Astrocyte of the cerebellum (primary cell): ENCODE results near the gene PIGN.
"Not testable (repeated sequence)": the region's sequence is repeated elsewhere in the genome, so short reads cannot be mapped to it uniquely, and the experiment has no call there.

Experiments
- DNase-seq: peaks from one replicate; pipeline ENCODE4 v3.0.0-alpha.2; 2011; ENCODE audit warnings: low read depth
- H3K4me3 ChIP-seq: 2 replicates; pipeline ENCODE4 v1.5.1; 2011; ENCODE audit warnings: mild to moderate bottlenecking, low read depth, low read length, moderate library complexity
- in situ Hi-C: cut with HindIII; loops from 2 replicates; pipeline ENCODE4 v1.10.0; 2017; ENCODE audit warnings: low sequenced_read_pairs
- TF ChIP-seq, protein P1 (sequence below): IDR thresholded peaks from 2 replicates; pipeline ENCODE4 v1.5.1; 2012; ENCODE audit warnings: low read length, low read depth, moderate library complexity, mild to moderate bottlenecking; ENCODE audit errors: missing control alignments

Gene PIGN

GRCh38 chr18:62175521-62175920 lies 11.3 kb downstream of the PIGN start:
- H3K4me3 ChIP-seq: no peak overlapping the region
- TF ChIP-seq, protein P1, sequence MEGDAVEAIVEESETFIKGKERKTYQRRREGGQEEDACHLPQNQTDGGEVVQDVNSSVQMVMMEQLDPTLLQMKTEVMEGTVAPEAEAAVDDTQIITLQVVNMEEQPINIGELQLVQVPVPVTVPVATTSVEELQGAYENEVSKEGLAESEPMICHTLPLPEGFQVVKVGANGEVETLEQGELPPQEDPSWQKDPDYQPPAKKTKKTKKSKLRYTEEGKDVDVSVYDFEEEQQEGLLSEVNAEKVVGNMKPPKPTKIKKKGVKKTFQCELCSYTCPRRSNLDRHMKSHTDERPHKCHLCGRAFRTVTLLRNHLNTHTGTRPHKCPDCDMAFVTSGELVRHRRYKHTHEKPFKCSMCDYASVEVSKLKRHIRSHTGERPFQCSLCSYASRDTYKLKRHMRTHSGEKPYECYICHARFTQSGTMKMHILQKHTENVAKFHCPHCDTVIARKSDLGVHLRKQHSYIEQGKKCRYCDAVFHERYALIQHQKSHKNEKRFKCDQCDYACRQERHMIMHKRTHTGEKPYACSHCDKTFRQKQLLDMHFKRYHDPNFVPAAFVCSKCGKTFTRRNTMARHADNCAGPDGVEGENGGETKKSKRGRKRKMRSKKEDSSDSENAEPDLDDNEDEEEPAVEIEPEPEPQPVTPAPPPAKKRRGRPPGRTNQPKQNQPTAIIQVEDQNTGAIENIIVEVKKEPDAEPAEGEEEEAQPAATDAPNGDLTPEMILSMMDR: no peak
- in situ Hi-C loops: loop anchor here (5.0 to 25.0 kb wide), 3 partner anchors 33 to 812 kb away; no protein-coding TSS in a partner anchor
- no peak for DNase-seq

DNA sequence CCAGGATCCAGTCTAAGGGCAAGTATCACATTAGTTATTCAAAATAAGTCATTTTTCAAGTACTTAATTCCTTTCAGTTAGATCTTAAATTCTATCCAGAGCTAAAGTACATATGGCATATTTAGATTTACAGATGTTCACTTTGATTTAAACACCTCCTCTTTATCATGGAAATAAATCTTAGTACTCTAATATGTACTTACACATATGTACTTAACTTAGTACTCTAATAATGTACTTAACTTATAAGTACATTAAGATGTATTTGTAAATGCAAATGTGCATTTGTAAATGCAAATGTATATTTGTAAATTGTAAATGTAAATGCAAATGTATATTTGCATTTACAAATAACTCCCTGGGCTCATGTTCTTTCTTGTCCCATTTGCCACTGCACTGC lies 14.6 kb downstream of the PIGN start:
- in situ Hi-C loops: no loop called here
- no peak overlapping the region for H3K4me3 ChIP-seq
- TF ChIP-seq, protein P1: no peak
- DNase-seq: no peak

DNA sequence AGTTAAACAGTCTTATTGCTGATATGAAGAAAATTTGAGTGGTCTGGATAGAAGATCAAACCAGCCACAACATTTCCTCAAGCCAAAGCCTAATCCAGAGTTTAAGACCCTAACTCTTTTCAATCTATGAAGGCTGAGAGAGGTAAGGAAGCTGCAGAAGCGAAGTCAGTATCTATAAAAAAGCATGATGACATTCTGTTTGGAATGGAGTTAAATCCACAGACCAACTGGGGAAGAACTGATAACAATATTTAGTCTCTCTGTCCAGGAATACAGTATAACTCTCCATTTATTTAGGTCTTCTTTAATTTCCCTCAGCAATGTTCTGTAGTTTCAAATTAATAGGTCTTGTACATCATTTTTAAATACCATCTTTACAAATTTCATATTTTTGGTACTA lies 16.0 kb downstream of the PIGN start:
- in situ Hi-C loops: no loop called here
- TF ChIP-seq, protein P1: no peak
- H3K4me3 ChIP-seq: no peak overlapping the region
- DNase-seq: no peak

GRCh38 chr18:62166524-62166923 lies 20.3 kb downstream of the PIGN start:
- in situ Hi-C loops, H3K4me3 ChIP-seq, DNase-seq: not testable (repeated sequence)

DNA sequence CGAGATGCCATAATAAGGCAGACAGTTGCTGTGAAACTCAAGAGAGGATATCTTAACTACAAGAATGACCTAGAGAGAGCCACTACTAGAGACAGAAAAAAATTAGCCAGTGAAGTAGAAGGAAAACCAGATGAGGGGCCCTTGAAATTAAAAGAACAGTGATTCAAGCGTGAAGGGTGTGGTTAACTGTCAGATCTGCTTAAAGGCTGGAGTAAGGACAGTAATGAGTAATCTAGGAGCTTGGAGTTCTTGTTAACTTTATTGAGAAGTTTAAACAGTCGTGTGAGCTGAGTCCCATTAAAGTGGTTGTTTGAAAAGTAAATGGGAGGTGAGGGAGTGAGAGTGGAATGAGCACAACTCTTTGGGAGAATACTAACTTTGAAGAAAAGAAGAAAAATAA lies 21.3 kb downstream of the PIGN start:
- H3K4me3 ChIP-seq: no peak overlapping the region
- no peak for DNase-seq
- in situ Hi-C loops: no loop called here
- TF ChIP-seq, protein P1: no peak

DNA sequence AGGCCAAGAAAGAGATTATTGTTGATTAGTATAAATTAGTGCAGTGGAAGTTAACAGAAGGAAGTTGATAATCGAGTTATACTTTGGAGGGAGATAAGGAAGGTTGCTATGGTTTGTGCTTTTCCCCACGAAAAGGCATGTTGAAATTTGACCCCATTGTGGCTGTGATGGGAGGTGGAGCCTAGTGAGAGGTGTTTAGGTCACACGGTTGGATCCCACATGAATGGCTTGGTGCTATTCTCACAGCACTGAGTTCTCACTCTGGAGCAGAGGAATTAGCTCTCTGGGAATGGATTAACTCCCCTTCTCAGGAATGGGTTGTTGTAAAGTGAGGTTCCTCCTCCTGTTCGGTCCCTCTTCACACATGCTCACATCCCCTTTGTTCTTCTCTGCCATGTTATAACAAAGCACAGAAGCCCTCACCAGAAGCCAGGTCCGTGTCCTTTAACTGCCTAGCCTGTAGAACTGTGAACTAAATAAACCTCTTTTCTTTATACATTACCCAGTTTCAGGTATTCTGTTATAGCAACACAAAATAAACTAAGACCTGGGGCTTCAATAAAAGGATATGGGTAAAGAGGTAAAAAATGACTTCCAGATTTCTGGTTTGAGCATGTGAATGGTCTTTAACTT lies 21.9 kb downstream of the PIGN start:
- TF ChIP-seq, protein P1: no peak
- DNase-seq: no peak
- H3K4me3 ChIP-seq: no peak overlapping the region
- in situ Hi-C loops: no loop called here

DNA sequence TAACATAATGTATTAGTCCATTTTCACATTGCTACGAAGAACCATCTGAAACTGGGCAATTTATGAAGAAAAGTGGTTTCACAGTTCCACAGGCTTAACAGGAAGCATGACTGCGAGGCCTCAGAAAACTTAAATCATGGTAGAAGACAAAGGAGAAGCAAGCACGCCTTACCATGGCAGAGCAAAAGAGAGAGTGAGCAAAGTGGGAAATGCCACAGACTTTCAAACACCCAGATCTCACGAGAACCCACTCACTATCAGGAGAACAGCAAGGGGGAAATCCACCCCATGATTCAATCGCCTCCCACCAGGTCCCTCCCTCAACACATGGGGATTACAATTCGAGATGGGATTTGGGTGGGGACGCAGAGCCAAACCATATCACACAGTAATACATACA lies 22.5 kb downstream of the PIGN start:
- DNase-seq: no peak

More for the DNA sequence above, 22.5 kb downstream of the PIGN start:
- TF ChIP-seq, protein P1: no peak
- no peak overlapping the region for H3K4me3 ChIP-seq
- in situ Hi-C loops: no loop called here
